GM18498 (cell line): ENCODE measurements around the gene ANKRD55.

Experiments
- ATAC-seq: cut with Tn5 transposase; IDR thresholded peaks from one replicate; pipeline ENCODE4 v1.9.1; 2021; ENCODE audit warnings: mild to moderate bottlenecking, moderate library complexity; ENCODE audit not compliant: unreplicated experiment

The ANKRD55 gene

GRCh38 chr5:56054666-56055065, 178.5 kb downstream of the ANKRD55 start:
- no peak for ATAC-seq

GRCh38 chr5:56053363-56053762, 179.8 kb downstream of the ANKRD55 start:
- ATAC-seq, result no peak

DNA sequence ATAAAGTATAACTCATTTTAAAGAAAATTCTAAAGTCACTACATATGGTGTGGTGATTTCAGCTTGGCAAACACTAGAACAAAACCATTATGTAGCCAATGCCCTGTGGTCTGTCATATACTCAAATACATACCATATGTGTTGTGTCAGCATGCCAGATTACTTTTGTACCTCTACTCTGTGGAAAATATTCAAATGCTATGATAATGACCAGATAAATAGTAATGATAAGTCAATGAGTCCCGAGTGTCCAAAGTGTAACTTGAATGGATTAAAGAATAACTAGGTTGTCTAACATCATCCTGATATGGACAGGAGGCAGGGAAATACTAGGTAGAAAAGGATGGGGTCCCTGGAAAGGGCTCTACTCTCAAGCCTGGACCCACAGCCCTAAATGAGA, 180.4 kb downstream of the ANKRD55 start:
- no peak for ATAC-seq

DNA sequence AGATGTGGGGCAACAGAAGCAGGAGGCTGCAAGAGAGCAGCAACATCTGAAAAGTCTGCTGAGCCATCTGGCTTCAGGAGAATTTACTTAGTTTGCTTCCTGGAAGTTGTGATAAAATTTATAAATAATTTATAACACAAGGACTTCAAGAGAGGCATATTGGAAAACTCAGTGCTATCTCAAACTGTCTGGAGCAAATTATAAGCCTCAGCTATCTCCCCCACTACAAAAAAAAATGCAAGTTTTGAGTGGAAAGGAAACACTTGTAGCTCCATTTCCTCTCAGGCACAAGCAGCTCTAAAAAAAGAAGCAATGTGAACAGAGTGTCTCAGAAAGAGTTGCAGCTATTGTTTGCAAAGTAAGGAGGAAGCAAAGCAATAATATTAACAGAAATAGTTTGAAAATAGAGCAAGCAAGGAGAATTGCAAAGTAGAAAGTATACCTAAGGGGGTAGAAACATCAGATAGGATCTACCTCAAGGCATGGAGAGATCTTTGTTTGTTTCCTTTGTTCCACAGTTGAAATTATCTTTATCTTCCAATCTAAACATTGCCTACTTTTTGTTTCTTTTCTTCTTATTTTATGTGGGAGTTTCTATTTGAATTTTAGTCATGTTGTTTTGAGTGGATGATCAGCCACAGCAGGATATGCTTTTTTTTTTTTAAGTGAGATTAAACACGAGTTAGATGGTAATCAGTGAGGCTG, 182.4 kb downstream of the ANKRD55 start:
- peak; percentile 63 for ATAC-seq
